T-cell (primary cell): ENCODE results near the gene ADGRD1. TPM values are rescaled to one million over a fixed set of nuclear protein-coding genes. Genes with fewer than 3 reads are reported as not detected.

Source experiments
- ATAC-seq, 4 experiments: fragments of 200-7000 bp in 3 of 4; fragments of 150-1000 bp in 1 of 4; cut with Tn5 transposase; replicated peaks in 1 of 4; 1 replicate in 3 of 4; 2 replicates in 1 of 4; pipeline ENCODE4 v1.10.0; 2021; ENCODE audit warnings: moderate library complexity in 3 of 4, mild to moderate bottlenecking in 2 of 4, moderate number of reproducible peaks in 1 of 4
- CTCF ChIA-PET, 2 donors: fragments of 300-600 bp; sonication (Branson Sonifier 250); formaldehyde crosslinking; loops; one replicate each; lab custom pipeline; 2022; ENCODE audit warnings: antibody characterized with exemption in 2 of 2; lab: Charles Lee
- POLR2A ChIA-PET, 2 donors: fragments of 300-600 bp; sonication (Branson Sonifier 250); formaldehyde crosslinking; loops; one replicate each; lab custom pipeline; 2022; ENCODE audit warnings: antibody characterized with exemption in 2 of 2; lab: Charles Lee
- DNase-seq, 35 experiments: peaks; one replicate each; pipeline versions ENCODE4 v3.0.0 to v3.0.0-alpha.2; 2013 to 2023
- H3K27ac ChIP-seq: one replicate; pipeline ENCODE4 v1.5.1; 2013; ENCODE audit warnings: low read length
- H3K27me3 ChIP-seq, 2 experiments: replicated peaks in 1 of 2; 1 replicate in 1 of 2; 2 replicates in 1 of 2; pipeline versions ENCODE4 v1.6.1 to v1.7.0; 2013; ENCODE audit warnings: low read length in 1 of 2, mixed read lengths in 1 of 2; ENCODE audit not compliant: control insufficient read depth in 2 of 2, insufficient read depth in 2 of 2; ENCODE audit errors: extremely low read depth in 1 of 2
- H3K36me3 ChIP-seq, 2 donors: 1 replicate in 1 of 2; 2 replicates in 1 of 2; pipeline versions ENCODE4 v1.6.1 to v1.7.0; 2013; ENCODE audit warnings: low read length in 1 of 2; ENCODE audit not compliant: control insufficient read depth in 2 of 2, insufficient read depth in 1 of 2; ENCODE audit errors: extremely low read depth in 1 of 2
- H3K4me1 ChIP-seq, 2 experiments: 1 replicate in 1 of 2; 2 replicates in 1 of 2; pipeline versions ENCODE4 v1.6.1 to v1.7.0; 2013; ENCODE audit warnings: low read length in 2 of 2, mixed read lengths in 1 of 2; ENCODE audit not compliant: insufficient read depth in 2 of 2, control insufficient read depth in 1 of 2; ENCODE audit errors: extremely low read depth in 1 of 2
- H3K4me3 ChIP-seq, 2 donors: 1 replicate in 1 of 2; 2 replicates in 1 of 2; pipeline versions ENCODE4 v1.5.1 to v1.7.0; 2013; ENCODE audit warnings: mild to moderate bottlenecking in 2 of 2, low read length in 1 of 2, moderate library complexity in 1 of 2; ENCODE audit not compliant: control insufficient read depth in 1 of 2; ENCODE audit errors: extremely low read depth in 1 of 2
- H3K9me3 ChIP-seq: 2 replicates; pipeline ENCODE4 v1.7.0; 2013
- H3K27ac Mint-ChIP-seq, 2 donors: one replicate each; pipeline ENCODE4 v1.8.0; 2020 to 2021; ENCODE audit warnings: mild to moderate bottlenecking in 2 of 2, mixed read lengths in 2 of 2
- H3K27me3 Mint-ChIP-seq, 2 donors: one replicate each; pipeline ENCODE4 v1.8.0; 2021 to 2022; ENCODE audit warnings: mixed read lengths in 2 of 2
- H3K36me3 Mint-ChIP-seq: one replicate; pipeline ENCODE4 v1.8.0; 2021; ENCODE audit warnings: mixed read lengths
- H3K4me1 Mint-ChIP-seq, 3 donors: one replicate each; pipeline ENCODE4 v1.8.0; 2020 to 2022; ENCODE audit warnings: mixed read lengths in 3 of 3, mild to moderate bottlenecking in 1 of 3
- H3K4me3 Mint-ChIP-seq, 3 donors: one replicate each; pipeline ENCODE4 v1.8.0; 2020 to 2022; ENCODE audit warnings: mild to moderate bottlenecking in 3 of 3, mixed read lengths in 3 of 3, moderate library complexity in 3 of 3
- H3K9me3 Mint-ChIP-seq, 3 donors: one replicate each; pipeline ENCODE4 v1.8.0; 2020 to 2022; ENCODE audit warnings: mixed read lengths in 3 of 3
- WGBS: methylation state at CpG from one replicate; pipeline ENCODE4 v1.1.5; 2013; ENCODE audit warnings: missing lambda C conversion rate; ENCODE audit not compliant: insufficient coverage; 5-methylcytosine and 5-hydroxymethylcytosine counted together
- total RNA-seq, 35 experiments: library from RNA in 6 of 35; stranded (reverse) in 6 of 35; fragments of 120-200 nt in 1 of 35; gene quantifications; one replicate each; pipeline versions ENCODE4 v1.2.1 to v1.2.4 and lab custom pipeline; 2013 to 2026

The ADGRD1 gene
- total RNA-seq, 5 donors from 2014 or later (not counting 1 experiment from before 2014, with no cell fraction given) = 0.29 to 1.1 (median 0.43) TPM; not detected in 1

GRCh38 chr12:131121705-131122405 lies 168.1 kb downstream of the ADGRD1 start:
- Mint-ChIP-seq H3K4me3 (no peak overlapping the region), H3K27ac (no peak overlapping the region), H3K4me1 (no peaks in the 10 kb centered on the region), H3K27me3 (peaks cover 5 to 7% of the 10 kb centered on the region in 2 donors), H3K9me3 (no peaks in the 10 kb centered on the region), H3K36me3 (no peaks in the 10 kb centered on the region)
- Histone ChIP-seq H3K27ac (no peak overlapping the region), H3K36me3 (no peaks in the 10 kb centered on the region), H3K27me3 (peaks cover 0 to 22% of the 10 kb centered on the region in 2 experiments), H3K4me3 (no peak overlapping the region), H3K9me3 (no peaks in the 10 kb centered on the region), H3K4me1 (no peaks in the 10 kb centered on the region)
- 91% methylated on average over 28 of the region's 30 CpGs for WGBS
- ChIA-PET CTCF (no interaction called here), POLR2A (no interaction called here)
- DNase-seq (peak in 1 of 35 experiments; percentile 20), ATAC-seq (no peak)

GRCh38 chr12:131122631-131123030 lies 168.9 kb downstream of the ADGRD1 start:
- H3K4me1 Mint-ChIP-seq = no peaks in the 10 kb centered on the region
- H3K27me3 ChIP-seq = peaks cover 0 to 22% of the 10 kb centered on the region in 2 experiments
- no peaks in the 10 kb centered on the region for H3K9me3 Mint-ChIP-seq
- CTCF ChIA-PET = no interaction called here
- ATAC-seq (no peak), DNase-seq (peak in 1 of 35 experiments; percentile 22)
- POLR2A ChIA-PET = no interaction called here
- H3K4me3 ChIP-seq = no peak overlapping the region
- no peak overlapping the region for H3K27ac ChIP-seq
- H3K27ac Mint-ChIP-seq = no peak overlapping the region
- H3K9me3 ChIP-seq = no peaks in the 10 kb centered on the region
- WGBS = 81% methylated on average over 7 of the region's 7 CpGs
- H3K36me3 ChIP-seq = no peaks in the 10 kb centered on the region
- H3K36me3 Mint-ChIP-seq = no peaks in the 10 kb centered on the region
- H3K4me1 ChIP-seq = no peaks in the 10 kb centered on the region
- peaks cover 5% of the 10 kb centered on the region in 2 donors for H3K27me3 Mint-ChIP-seq
- H3K4me3 Mint-ChIP-seq = no peak overlapping the region

- ChIA-PET POLR2A (no interaction called here), CTCF (no interaction called here)
- DNase-seq (no peak), ATAC-seq (no peak)
- Histone ChIP-seq H3K27me3 (peaks cover 0 to 17% of the 10 kb centered on the region in 2 experiments), H3K27ac (no peak overlapping the region), H3K9me3 (no peaks in the 10 kb centered on the region), H3K4me1 (no peaks in the 10 kb centered on the region), H3K36me3 (no peaks in the 10 kb centered on the region), H3K4me3 (no peak overlapping the region)
- H3K27ac Mint-ChIP-seq = no peak overlapping the region
- no peak overlapping the region for H3K4me3 Mint-ChIP-seq
- H3K36me3 Mint-ChIP-seq = no peaks in the 10 kb centered on the region
- no peaks in the 10 kb centered on the region for H3K9me3 Mint-ChIP-seq
- 76% methylated on average over 3 of the region's 10 CpGs for WGBS
- H3K27me3 Mint-ChIP-seq = peaks cover 0 to 3% of the 10 kb centered on the region in 2 donors
- no peaks in the 10 kb centered on the region for H3K4me1 Mint-ChIP-seq
These were observed 170.1 kb downstream of the ADGRD1 start for GRCh38 chr12:131123817-131124216.

- Histone ChIP-seq H3K27ac (no peak overlapping the region), H3K9me3 (no peaks in the 10 kb centered on the region), H3K4me1 (no peaks in the 10 kb centered on the region), H3K36me3 (no peaks in the 10 kb centered on the region), H3K4me3 (no peak overlapping the region), H3K27me3 (peaks cover 0 to 17% of the 10 kb centered on the region in 2 experiments)
- H3K36me3 Mint-ChIP-seq = no peaks in the 10 kb centered on the region
- no peaks in the 10 kb centered on the region for H3K9me3 Mint-ChIP-seq
- 84% methylated on average over 9 of the region's 19 CpGs for WGBS
- ATAC-seq (no peak), DNase-seq (no peak)
- CTCF ChIA-PET = interaction anchor here in 1 of 2 donors (1.1 kb wide), 1 partner anchor 20 kb away, joined by 3 read pairs; no protein-coding TSS in a partner anchor
- POLR2A ChIA-PET = no interaction called here
- H3K27me3 Mint-ChIP-seq = peaks cover 0 to under 1% of the 10 kb centered on the region in 2 donors
- H3K4me3 Mint-ChIP-seq = no peak overlapping the region
- no peak overlapping the region for H3K27ac Mint-ChIP-seq
- peaks cover 0 to under 1% (median 0%) of the 10 kb centered on the region in 3 donors for H3K4me1 Mint-ChIP-seq
These were observed 171.0 kb downstream of the ADGRD1 start for GRCh38 chr12:131124487-131125280.

- peaks cover 0 to 10% of the 10 kb centered on the region in 2 experiments for H3K27me3 ChIP-seq
- Mint-ChIP-seq H3K4me1 (peaks cover 0 to 6% (median 0%) of the 10 kb centered on the region in 3 donors), H3K4me3 (no peak overlapping the region), H3K9me3 (no peaks in the 10 kb centered on the region), H3K36me3 (no peaks in the 10 kb centered on the region), H3K27ac (no peak overlapping the region), H3K27me3 (no peaks in the 10 kb centered on the region)
- H3K9me3 ChIP-seq = no peaks in the 10 kb centered on the region
- POLR2A ChIA-PET = no interaction called here
- DNase-seq (no peak), ATAC-seq (no peak)
- H3K4me3 ChIP-seq = no peak overlapping the region
- no peaks in the 10 kb centered on the region for H3K4me1 ChIP-seq
- H3K27ac ChIP-seq = no peak overlapping the region
- no peaks in the 10 kb centered on the region for H3K36me3 ChIP-seq
- 100% methylated on average over 1 of the region's 7 CpGs for WGBS
- CTCF ChIA-PET = no interaction called here
These were observed 173.0 kb downstream of the ADGRD1 start for GRCh38 chr12:131126662-131127173.

GRCh38 chr12:131128556-131128955 lies 174.8 kb downstream of the ADGRD1 start:
- ChIA-PET POLR2A (no interaction called here), CTCF (no interaction called here)
- Histone ChIP-seq H3K27me3 (peaks cover 0 to 7% of the 10 kb centered on the region in 2 experiments), H3K9me3 (no peaks in the 10 kb centered on the region), H3K4me1 (peaks cover 0 to 6% of the 10 kb centered on the region in 2 experiments), H3K4me3 (no peak overlapping the region), H3K36me3 (no peaks in the 10 kb centered on the region), H3K27ac (no peak overlapping the region)
- no peak for ATAC-seq
- Mint-ChIP-seq H3K36me3 (no peaks in the 10 kb centered on the region), H3K4me3 (no peak overlapping the region), H3K27ac (no peak overlapping the region), H3K27me3 (no peaks in the 10 kb centered on the region), H3K4me1 (peaks cover 0 to 6% (median 2%) of the 10 kb centered on the region in 3 donors), H3K9me3 (no peaks in the 10 kb centered on the region)
- 88% methylated on average over 4 of the region's 6 CpGs for WGBS
- no peak for DNase-seq
